SW 1271 (cell line): ENCODE measurements around the gene EEPD1.
"Not testable (repeated sequence)": the region's sequence is repeated elsewhere in the genome, so short reads cannot be mapped to it uniquely, and the experiment has no call there.

Experiments used
- DNase-seq, 2 experiments: peaks; one replicate each; lab custom pipeline; 2025; lab: John Stamatoyannopoulos, UW

The EEPD1 gene

GRCh38 chr7:36217211-36217960, 64.3 kb downstream of the EEPD1 start:
- DNase-seq: no peak

- no peak for DNase-seq
These were observed 64.9 kb downstream of the EEPD1 start for GRCh38 chr7:36217961-36218284.

- DNase-seq: no peak
These were observed 66.4 kb downstream of the EEPD1 start for GRCh38 chr7:36219429-36219828.

GRCh38 chr7:36223851-36224250, 70.8 kb downstream of the EEPD1 start:
- no peak for DNase-seq

- DNase-seq: no peak
These were observed 72.1 kb downstream of the EEPD1 start for GRCh38 chr7:36224934-36225858.

GRCh38 chr7:36226151-36226550, 73.1 kb downstream of the EEPD1 start:
- no peak for DNase-seq

GRCh38 chr7:36227223-36227622, 74.2 kb downstream of the EEPD1 start:
- DNase-seq: no peak

GRCh38 chr7:36228039-36228438, 75.0 kb downstream of the EEPD1 start:
- no peak for DNase-seq

- no peak for DNase-seq
These were observed 78.4 kb downstream of the EEPD1 start for GRCh38 chr7:36231406-36231805.

GRCh38 chr7:36232555-36232954, 79.5 kb downstream of the EEPD1 start:
- no peak for DNase-seq

GRCh38 chr7:36232971-36233550, 80.0 kb downstream of the EEPD1 start:
- DNase-seq: no peak

- DNase-seq: no peak
These were observed 83.0 kb downstream of the EEPD1 start for GRCh38 chr7:36236073-36236472.

- no peak for DNase-seq
These were observed 85.1 kb downstream of the EEPD1 start for GRCh38 chr7:36238138-36238537.

- not testable (repeated sequence) for DNase-seq
These were observed 90.3 kb downstream of the EEPD1 start for GRCh38 chr7:36243356-36243755.

- DNase-seq: not testable (repeated sequence)
These were observed 90.9 kb downstream of the EEPD1 start for GRCh38 chr7:36244001-36244400.

GRCh38 chr7:36244429-36244828, 91.4 kb downstream of the EEPD1 start:
- no peak for DNase-seq

- DNase-seq: no peak
These were observed 92.7 kb downstream of the EEPD1 start for GRCh38 chr7:36245684-36246299.

GRCh38 chr7:36249091-36249490, 96.0 kb downstream of the EEPD1 start:
- no peak for DNase-seq

GRCh38 chr7:36253699-36254098, 100.6 kb downstream of the EEPD1 start:
- DNase-seq: no peak

- not testable (repeated sequence) for DNase-seq
These were observed 105.6 kb downstream of the EEPD1 start for GRCh38 chr7:36258510-36259259.

- no peak for DNase-seq
These were observed 107.4 kb downstream of the EEPD1 start for GRCh38 chr7:36260481-36260880.
